TTC549 (cell line): ENCODE results near the gene DEDD2.
"Not testable (repeated sequence)": the region's sequence is repeated elsewhere in the genome, so short reads cannot be mapped to it uniquely, and the experiment has no call there.

Experiments
- FAIRE-seq: peaks from 2 replicates; lab custom pipeline; 2012; peaks lifted over from hg19 to GRCh38; lab: Jason Lieb, UNC

DEDD2 gene

GRCh38 chr19:42217520-42218437, at the start of gene DEDD2:
TSS of gene DEDD2 (minus strand) at chr19:42217677. CDS start at chr19:42217007, 670 bp downstream.
- FAIRE-seq: peak; percentile 50

- not testable (repeated sequence) for FAIRE-seq
These were observed 49.6 kb upstream of the DEDD2 start for GRCh38 chr19:42266928-42267603.

DNA sequence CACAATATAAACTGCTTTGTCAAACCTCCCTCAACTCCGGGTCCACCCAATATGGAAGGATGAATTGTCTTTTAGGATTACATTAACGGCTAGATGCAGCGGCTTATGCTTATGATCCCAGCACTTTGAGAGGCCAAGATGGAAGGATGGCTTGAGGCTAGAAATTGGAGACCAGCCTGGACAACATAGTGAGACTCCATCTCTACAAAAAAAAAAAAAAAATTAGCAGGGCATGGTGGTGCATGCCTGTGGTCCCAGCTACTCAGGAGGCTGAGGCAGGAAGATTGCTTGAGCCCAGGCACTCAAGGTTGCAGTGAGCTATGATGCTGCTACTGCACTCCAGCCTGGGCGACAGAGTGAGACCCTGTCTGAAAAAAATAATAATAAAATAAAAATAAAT, 48.6 kb upstream of the DEDD2 start:
- FAIRE-seq: not testable (repeated sequence)

- no peak for FAIRE-seq
These were observed 44.3 kb upstream of the DEDD2 start for GRCh38 chr19:42261763-42262162.

- FAIRE-seq: not testable (repeated sequence)
These were observed 40.4 kb upstream of the DEDD2 start for GRCh38 chr19:42257842-42258241.

GRCh38 chr19:42255766-42256745, 38.6 kb upstream of the DEDD2 start:
- FAIRE-seq: no peak

DNA sequence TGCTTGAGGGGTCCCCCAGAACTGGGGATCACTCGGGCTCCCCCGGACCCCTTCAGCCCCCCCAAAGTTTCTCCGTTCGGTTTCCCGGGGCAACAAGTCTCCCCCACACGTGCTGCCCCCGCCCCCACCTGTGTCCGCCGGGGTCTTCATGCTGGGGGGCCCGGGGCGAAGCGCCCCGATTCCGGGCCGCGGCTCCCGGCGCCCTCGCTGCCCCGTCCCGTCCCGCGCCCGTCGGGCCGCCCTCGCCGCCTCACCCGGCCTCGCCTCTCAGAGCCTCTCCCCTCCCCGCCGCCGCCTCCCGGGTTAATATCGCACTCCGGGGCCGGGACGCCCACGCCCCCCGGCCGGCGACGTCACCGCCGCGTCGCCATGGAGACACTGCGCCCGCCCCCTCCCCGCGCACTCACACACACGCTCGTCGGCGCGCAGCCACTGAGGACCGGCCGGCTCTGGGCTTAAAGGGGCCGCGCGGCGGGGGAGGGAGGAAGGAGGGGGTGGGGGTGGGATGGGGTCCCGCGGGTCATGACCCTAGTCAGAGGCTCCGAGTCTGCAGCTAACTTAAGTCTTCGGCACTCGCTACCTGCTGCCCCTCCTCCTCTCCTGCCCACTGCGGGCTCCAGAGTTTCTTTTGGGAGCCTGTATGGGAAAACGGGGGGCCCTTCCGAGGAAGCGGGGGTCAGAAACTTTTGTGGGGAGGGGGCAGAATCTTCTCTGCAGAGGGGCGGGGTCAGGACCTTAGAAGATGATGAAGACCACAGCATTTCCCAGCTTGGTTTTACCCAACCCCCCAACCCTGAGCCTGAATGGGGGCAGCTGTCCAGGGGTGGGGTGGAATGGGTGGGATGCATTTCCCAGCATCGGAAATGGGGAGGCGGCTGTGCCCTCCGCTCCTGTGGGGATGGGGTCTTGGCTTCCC, 37.6 kb upstream of the DEDD2 start, which contains the start of gene ERF:
ERF (minus strand) TSS at position 279 of the 916 bp plus-strand sequence; CDS start at position 150, 129 bp downstream.
- FAIRE-seq: no peak

GRCh38 chr19:42254089-42254849, 36.8 kb upstream of the DEDD2 start:
- FAIRE-seq: no peak

- no peak for FAIRE-seq
These were observed 36.0 kb upstream of the DEDD2 start for GRCh38 chr19:42253245-42254088.

GRCh38 chr19:42252365-42253244, 35.1 kb upstream of the DEDD2 start:
- FAIRE-seq: no peak

GRCh38 chr19:42251572-42252358, 34.3 kb upstream of the DEDD2 start:
- no peak for FAIRE-seq

GRCh38 chr19:42250666-42251531, 33.4 kb upstream of the DEDD2 start:
- no peak for FAIRE-seq

DNA sequence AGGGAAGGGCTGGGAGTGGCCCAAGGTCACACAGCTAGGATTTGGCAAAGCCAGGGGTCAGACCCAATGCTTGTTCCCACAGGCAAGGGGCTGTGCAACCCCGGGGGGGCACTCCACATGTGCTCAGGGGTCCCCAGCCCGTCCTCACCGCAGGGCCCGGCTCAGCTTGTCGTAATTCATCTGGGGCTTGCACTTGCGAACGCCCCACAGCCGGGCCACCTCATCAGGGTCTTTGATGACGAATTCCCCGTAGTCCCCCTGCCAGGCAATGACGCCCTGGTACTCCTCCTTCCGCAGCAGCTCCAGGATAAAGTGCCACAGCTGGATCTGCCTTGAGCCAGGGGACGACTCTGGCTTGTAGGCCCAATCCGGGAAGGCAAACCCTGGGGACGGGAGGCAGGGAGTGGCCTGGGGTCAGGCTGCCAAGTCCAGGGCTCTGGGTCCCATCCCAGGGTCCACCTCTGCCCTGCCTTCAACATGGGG, 32.7 kb upstream of the DEDD2 start:
- no peak for FAIRE-seq

GRCh38 chr19:42249769-42250168, 32.3 kb upstream of the DEDD2 start:
- no peak for FAIRE-seq

DNA sequence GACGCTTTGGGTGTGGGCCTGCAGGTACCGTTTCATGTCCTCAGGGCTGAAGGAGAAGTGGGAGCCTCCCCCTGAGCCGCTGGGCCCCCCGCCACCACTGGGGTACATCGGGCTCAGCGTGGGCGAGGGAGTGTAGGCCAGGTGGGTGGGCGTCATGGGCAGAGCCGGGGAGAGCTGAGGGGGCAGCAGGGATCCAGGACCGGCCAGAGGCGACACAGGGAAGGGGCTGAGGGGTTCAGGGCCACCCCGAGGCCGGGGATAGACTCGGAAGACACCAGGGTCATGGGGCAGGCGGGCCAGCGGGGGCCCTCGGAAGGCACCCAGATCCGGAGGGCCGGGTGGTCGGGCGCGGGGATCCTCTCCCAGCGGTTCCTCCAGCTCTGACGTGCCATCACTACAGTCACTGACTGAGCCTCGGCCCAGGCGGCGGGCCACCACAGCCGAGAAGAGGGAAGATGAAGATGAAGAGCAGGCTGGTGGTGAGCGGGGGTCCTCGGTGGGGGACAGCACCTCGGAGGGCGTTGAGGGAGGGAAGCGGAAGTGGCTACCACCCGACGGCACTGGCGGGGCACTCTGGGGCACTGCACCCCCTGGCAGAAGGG, 31.8 kb upstream of the DEDD2 start:
- no peak for FAIRE-seq
